GM12892 (cell line): ENCODE measurements around the gene DGKI.

Source experiments
- POLR2A ChIP-seq: IDR thresholded peaks from 2 replicates; pipeline ENCODE4 v1.6.1; 2011; ENCODE audit warnings: low read depth, low read length, control low read depth
- POLR2AphosphoS5 ChIP-seq: IDR thresholded peaks from 2 replicates; pipeline ENCODE4 v1.6.1; 2011; ENCODE audit warnings: low read depth, low read length, control low read depth

DNA sequence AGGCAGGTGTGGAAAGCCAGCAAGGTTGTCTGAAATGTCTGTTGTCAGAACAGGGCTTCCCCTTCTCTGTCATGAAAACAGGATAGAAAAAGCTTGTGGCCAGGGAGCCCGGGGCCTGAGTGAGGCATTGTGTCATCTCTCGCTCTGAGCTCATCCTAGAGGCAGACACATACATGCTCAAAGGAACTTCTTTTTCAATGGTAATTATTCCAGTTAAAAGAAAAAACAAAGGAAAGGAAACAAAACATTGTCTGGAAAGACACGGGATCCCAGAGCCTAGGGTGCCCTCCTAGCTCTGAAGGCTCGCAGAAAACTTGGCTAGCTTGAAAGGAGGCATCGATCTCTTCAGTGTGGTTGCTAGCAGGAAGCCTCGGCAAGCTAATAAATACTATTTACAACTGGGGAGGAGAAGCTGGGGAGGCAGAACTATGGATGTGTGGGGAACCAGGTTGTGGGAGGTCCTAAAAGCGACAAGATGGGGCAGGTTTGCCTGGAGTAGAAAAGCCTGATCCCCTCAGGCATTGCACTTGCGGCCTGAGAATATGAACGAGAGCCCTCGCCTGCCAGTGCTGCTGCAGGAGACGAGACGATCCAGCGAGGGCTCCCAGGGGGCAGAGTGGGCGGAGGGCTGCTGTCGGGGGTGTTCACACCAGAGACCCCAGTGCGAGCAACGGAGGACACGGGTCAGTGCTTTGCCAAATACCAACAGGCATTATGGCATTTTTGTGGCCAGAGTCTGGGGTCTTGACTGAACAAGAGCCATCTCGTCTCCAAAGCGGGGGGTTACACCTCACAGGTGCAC lies 32.8 kb upstream of the DGKI start:
- TF ChIP-seq POLR2A = no peak
- no peak for TF ChIP-seq POLR2AphosphoS5
